K562 (cell line): ENCODE results near the gene OSBPL3. TPM values are rescaled to one million over a fixed set of nuclear protein-coding genes. Genes with fewer than 3 reads are reported as not detected.

Experiments
- ARHGAP35 ChIP-seq: fragments of 450-650 bp; IDR thresholded peaks from 2 replicates; pipeline ENCODE4 v1.6.1; 2018; ENCODE audit not compliant: partially characterized antibody
- ARID4B ChIP-seq: sonication (generic); formaldehyde crosslinking; IDR thresholded peaks from 2 replicates; pipeline ENCODE4 v1.8.0; 2022; ENCODE audit warnings: mild to moderate bottlenecking, missing genetic modification reagents
- ATF3 ChIP-seq, 2 experiments: fragments of 450-650 bp in 1 of 2; sonication (generic) in 1 of 2; formaldehyde crosslinking in 1 of 2; IDR thresholded peaks in 1 of 2; conservative IDR thresholded peaks in 1 of 2; 2 replicates each; pipeline versions ENCODE4 v1.6.1 to v1.8.1; 2016 to 2023; ENCODE audit warnings: mild to moderate bottlenecking in 2 of 2, moderate library complexity in 2 of 2, inconsistent platforms in 1 of 2, missing genetic modification reagents in 1 of 2
- JUND ChIP-seq, 2 experiments: IDR thresholded peaks; 2 replicates in 1 of 2; 3 replicates in 1 of 2; pipeline ENCODE4 v1.6.1; 2011; ENCODE audit warnings: borderline replicate concordance in 2 of 2, low read depth in 2 of 2, low read length in 2 of 2, improper control_type of control experiment in 1 of 2, missing biosample characterization in 1 of 2, missing genetic modification characterization in 1 of 2, missing genetic modification reagents in 1 of 2
- MBD2 ChIP-seq: sonication (generic); IDR thresholded peaks from 2 replicates; pipeline ENCODE4 v1.6.1; 2016; ENCODE audit warnings: low read depth, borderline replicate concordance
- MCM2 ChIP-seq: fragments of 450-650 bp; IDR thresholded peaks from 2 replicates; pipeline ENCODE4 v1.6.1; 2017; ENCODE audit warnings: low read depth, mild to moderate bottlenecking
- NEUROD1 ChIP-seq: fragments of 150-350 bp; IDR thresholded peaks from 2 replicates; pipeline ENCODE4 v1.6.1; 2014; ENCODE audit warnings: borderline replicate concordance, low read length, low read depth; ENCODE audit not compliant: partially characterized antibody
- SAP30 ChIP-seq: fragments of 200-600 bp; sonication (generic); IDR thresholded peaks from 2 replicates; pipeline ENCODE4 v1.6.1; 2012; ENCODE audit warnings: borderline replicate concordance, low read depth, mild to moderate bottlenecking, moderate library complexity, low read length, control low read depth, inconsistent platforms; ENCODE audit not compliant: insufficient read depth, poor library complexity, severe bottlenecking
- SIRT6 ChIP-seq: IDR thresholded peaks from one replicate; pipeline ENCODE4 v1.6.1; 2012; ENCODE audit warnings: low read depth, mild to moderate bottlenecking, control low read depth, inconsistent platforms, low read length, moderate library complexity
- STAT5A ChIP-seq: IDR thresholded peaks from 2 replicates; pipeline ENCODE4 v1.6.1; 2012; ENCODE audit warnings: low read length, inconsistent platforms, borderline replicate concordance
- TSHZ1 ChIP-seq: fragments of 250-450 bp; sonication (Bioruptor Pico); IDR thresholded peaks from 2 replicates; pipeline ENCODE4 v1.4.0; 2020; ENCODE audit warnings: mild to moderate bottlenecking, moderate library complexity
- YY1 ChIP-seq, 3 experiments: IDR thresholded peaks; 2 replicates each; pipeline ENCODE4 v1.6.1; 2011; ENCODE audit warnings: low read length in 2 of 3, mild to moderate bottlenecking in 2 of 3, moderate library complexity in 2 of 3, borderline replicate concordance in 1 of 3, control low read depth in 1 of 3, low read depth in 1 of 3; ENCODE audit not compliant: insufficient read depth in 3 of 3, insufficient replicate concordance in 2 of 3, control insufficient read depth in 1 of 3, insufficient read length in 1 of 3; ENCODE audit errors: extremely low read depth in 1 of 3
- ZBTB33 ChIP-seq: sonication (generic); formaldehyde crosslinking; IDR thresholded peaks from 2 replicates; pipeline ENCODE4 v1.8.1; 2023; ENCODE audit warnings: mild to moderate bottlenecking, missing genetic modification reagents
- ZNF766 ChIP-seq: fragments of 200-800 bp; sonication (Bioruptor generic); conservative IDR thresholded peaks from 2 replicates; pipeline ENCODE4 v1.6.1; 2016; ENCODE audit warnings: missing genetic modification characterization, missing compliant biosample characterization
- polyA plus RNA-seq, 8 experiments: library from polyadenylated mRNA; depleted of rRNA in 4 of 8; stranded (reverse) in 5 of 8; unstranded in 3 of 8; fragments of >200 nt; fragmentation: Nextera tagmentation in 2 of 8; fragmentation: Illumina TruSeq in 1 of 8; extraction: Ambion mirVana in 2 of 8; extraction: Trizol in 1 of 8; gene quantifications; 2 replicates each; pipeline versions ENCODE4 v1.2.1 to v1.2.3, GENCODE V29; 2011 to 2014; ENCODE audit warnings: inconsistent platforms in 1 of 8, missing spikeins in 1 of 8
- total RNA-seq, 7 experiments: library from RNA; depleted of rRNA in 6 of 7; stranded (reverse); fragments of >200 nt in 6 of 7; fragmentation: Illumina TruSeq in 2 of 7; extraction: Trizol in 2 of 7; gene quantifications; 2 replicates each; pipeline versions ENCODE4 v1.2.1 to v1.2.3, GENCODE V29; 2011 to 2021; ENCODE audit warnings: low replicate concordance in 1 of 7

The OSBPL3 gene
- total and polyA plus RNA-seq, 9 of the 15 experiments (the other 6 are each of a cell fraction or from before 2014, with no cell fraction given), result 4.8 to 37.2 (median 26.5) TPM

GRCh38 chr7:24924375-24924774 is 55.6 kb downstream of the OSBPL3 start (continued):
- TF ChIP-seq ARID4B (CRISPR knock-in tag) (0 out of 2 replicates have a peak, but pooled peaks have one; percentile 23), SIRT6 (no peak), MCM2 (no peak), ZBTB33 (CRISPR knock-in tag) (no peak), ARHGAP35 (no peak), ATF3 (IDR thresholded peaks at IDR 0.05) (peak; percentile 12; the same call in 1 of the 2 replicates), ATF3 (CRISPR knock-in tag; conservative IDR thresholded peaks at IDR 0.05) (no peak), JUND (IDR thresholded peaks at IDR 0.05; ENCODE audit: borderline replicate concordance, low read depth, low read length) (peak; percentile 9; the same call in 1 of the 2 replicates), JUND (tag; IDR thresholded peaks at IDR 0.05; ENCODE audit: borderline replicate concordance, low read depth, low read length) (peak; percentile 75; the same call in 1 of the 3 replicates), TSHZ1 (CRISPR knock-in tag) (no peak), ZNF766 (CRISPR knock-in tag) (no peak), YY1 (IDR thresholded peaks at IDR 0.05; ENCODE audit: borderline replicate concordance in 1 of 3, control insufficient read depth in 1 of 3, extremely low read depth in 1 of 3, insufficient read depth in 3 of 3, insufficient read length in 1 of 3, insufficient replicate concordance in 2 of 3, low read depth in 1 of 3, low read length in 2 of 3) (peak in 1 of 3 experiments; percentile 66), STAT5A (peak; percentile 91), NEUROD1 (no peak), MBD2 (no peak), SAP30 (no peak)
